Measurements from ENCODE around the gene PARP11.

PARP11 gene

GRCh38 chr12:3759878-3760277 lies 113.3 kb downstream of the PARP11 start:
- no peak overlapping the region for H3K4me2 ChIP-seq (ENCODE audit: low read length)
- no peaks in the 10 kb centered on the region for H3K9me2 ChIP-seq (ENCODE audit: low read depth, low read length)
- no peak overlapping the region for H2AFZ ChIP-seq (ENCODE audit: low read length)
- H3K9ac ChIP-seq (ENCODE audit: low read length): no peak overlapping the region
- no peaks in the 10 kb centered on the region for H3K36me3 ChIP-seq (ENCODE audit: insufficient read depth, low read length)
- no peaks in the 10 kb centered on the region for H3K79me2 ChIP-seq (ENCODE audit: insufficient read depth, low read length)
- H3K4me1 ChIP-seq (ENCODE audit: insufficient read depth, low read length, severe bottlenecking): no peaks in the 10 kb centered on the region
- H3K4me3 ChIP-seq (ENCODE audit: low read depth, low read length, poor library complexity, severe bottlenecking): no peak overlapping the region
- no peaks in the 10 kb centered on the region for H3F3A ChIP-seq (ENCODE audit: insufficient read depth, low read length)
- no peak for TF ChIP-seq EZH2 (IDR thresholded peaks at IDR 0.05; ENCODE audit: borderline replicate concordance, low read length)
- no peak for TF ChIP-seq CTCF (IDR thresholded peaks at IDR 0.05; ENCODE audit: low read length)
- peaks cover 6% of the 10 kb centered on the region for H3K9me3 ChIP-seq (ENCODE audit: low read length)
- no peaks in the 10 kb centered on the region for H3K27me3 ChIP-seq (ENCODE audit: insufficient read depth, low read length)
- H4K20me1 ChIP-seq (ENCODE audit: insufficient read depth, low read length): no peaks in the 10 kb centered on the region
- H3K27ac ChIP-seq (ENCODE audit: low read depth, low read length, poor library complexity, severe bottlenecking): no peak overlapping the region
